Colonic mucosa (tissue), 4 donors: Measurements from ENCODE around the gene CTSD. TPM values are rescaled to one million over a fixed set of nuclear protein-coding genes. Genes with fewer than 3 reads are reported as not detected.

ENCODE experiments used
- DNase-seq: peaks from one replicate; pipeline ENCODE4 v3.0.0-alpha.2; 2020
- H3K27ac ChIP-seq: fragments of 200-600 bp; one replicate; pipeline ENCODE4 v1.8.0; 2021
- H3K27me3 ChIP-seq: fragments of 200-600 bp; one replicate; pipeline ENCODE4 v1.8.0; 2021
- H3K36me3 ChIP-seq: fragments of 200-600 bp; one replicate; pipeline ENCODE4 v1.8.0; 2021
- H3K4me1 ChIP-seq: fragments of 200-600 bp; one replicate; pipeline ENCODE4 v1.8.0; 2021; ENCODE audit warnings: mild to moderate bottlenecking
- H3K4me3 ChIP-seq: fragments of 200-600 bp; one replicate; pipeline ENCODE4 v1.8.0; 2021
- H3K9ac ChIP-seq, 2 donors: one replicate each; pipeline ENCODE4 v1.7.0; 2013; ENCODE audit warnings: control low read depth in 2 of 2, low read depth in 2 of 2, low read length in 2 of 2
- H3K9me3 ChIP-seq: fragments of 200-600 bp; one replicate; pipeline ENCODE4 v1.8.0; 2021
- intact Hi-C: fragments of 100-400 bp; cut with DNase I; formaldehyde crosslinking; loops from one replicate; pipeline ENCODE4 v1.14.1; 2022
- total RNA-seq, 2 donors: library from RNA; stranded (reverse); fragmentation: NEBNext Ultra II Directional in 1 of 2; extraction: Animal tissue kit (Norgen Biotek cat#: 25700) in 1 of 2; gene quantifications; one replicate each; pipeline ENCODE4 v1.2.1, GENCODE V29; 2021
- TF ChIP-seq, protein P1 (sequence below): fragments of 200-600 bp; IDR thresholded peaks from one replicate; pipeline ENCODE4 v1.8.0; 2022; ENCODE audit warnings: antibody characterized with exemption, mild to moderate bottlenecking
- donor health status: healthy.
- donor health status: DM: no; HTN: no; CAD: no.
- donor health status: DM: no; HTN: no; CAD: no.

The CTSD gene
- total RNA-seq, 2 donors from 2014 or later = 633 to 887 TPM

DNA sequence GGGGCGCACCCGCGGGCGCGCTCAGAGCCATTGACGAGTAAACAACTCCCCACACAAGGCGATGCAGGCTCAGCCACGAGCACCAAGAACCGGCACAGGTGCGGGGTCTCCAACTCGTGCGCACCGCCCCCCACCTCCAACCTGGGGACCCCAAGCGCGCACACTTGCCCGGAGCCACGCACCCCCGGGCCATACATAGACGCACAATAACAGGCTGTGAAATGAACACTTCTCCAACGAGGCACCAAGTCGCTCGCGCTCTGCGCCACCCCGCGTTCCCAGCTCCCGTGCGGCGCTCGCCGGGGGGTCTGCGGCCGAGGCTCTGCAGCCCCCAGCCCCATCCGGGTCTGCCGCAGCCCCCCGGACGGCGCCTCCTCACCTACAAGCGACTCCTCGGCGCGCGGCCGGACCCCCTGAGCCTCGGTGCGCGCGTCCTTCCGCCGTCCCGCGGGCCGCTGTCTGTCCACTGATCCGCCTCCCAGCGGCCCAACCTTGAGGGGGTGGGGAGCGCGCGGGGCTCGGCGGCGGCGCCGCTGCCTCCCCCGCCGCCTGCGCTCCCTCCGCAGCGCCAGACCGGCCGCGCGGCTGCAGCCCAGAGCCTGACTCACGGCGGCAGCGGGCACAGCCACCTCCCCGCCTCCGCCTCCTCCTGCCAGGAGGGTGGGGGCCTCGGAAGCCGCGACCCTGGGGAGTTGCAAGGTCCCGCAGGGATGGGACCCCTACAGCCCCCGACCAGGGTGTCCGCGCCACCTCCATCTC, 14.9 kb downstream of the CTSD start:
- DNase-seq = no peak
- no peaks in the 10 kb centered on the region for H3K9me3 ChIP-seq
- peaks cover 14% of the 10 kb centered on the region for H3K27me3 ChIP-seq
- intact Hi-C loops = no loop called here
- H3K27ac ChIP-seq = no peak overlapping the region
- TF ChIP-seq, protein P1, sequence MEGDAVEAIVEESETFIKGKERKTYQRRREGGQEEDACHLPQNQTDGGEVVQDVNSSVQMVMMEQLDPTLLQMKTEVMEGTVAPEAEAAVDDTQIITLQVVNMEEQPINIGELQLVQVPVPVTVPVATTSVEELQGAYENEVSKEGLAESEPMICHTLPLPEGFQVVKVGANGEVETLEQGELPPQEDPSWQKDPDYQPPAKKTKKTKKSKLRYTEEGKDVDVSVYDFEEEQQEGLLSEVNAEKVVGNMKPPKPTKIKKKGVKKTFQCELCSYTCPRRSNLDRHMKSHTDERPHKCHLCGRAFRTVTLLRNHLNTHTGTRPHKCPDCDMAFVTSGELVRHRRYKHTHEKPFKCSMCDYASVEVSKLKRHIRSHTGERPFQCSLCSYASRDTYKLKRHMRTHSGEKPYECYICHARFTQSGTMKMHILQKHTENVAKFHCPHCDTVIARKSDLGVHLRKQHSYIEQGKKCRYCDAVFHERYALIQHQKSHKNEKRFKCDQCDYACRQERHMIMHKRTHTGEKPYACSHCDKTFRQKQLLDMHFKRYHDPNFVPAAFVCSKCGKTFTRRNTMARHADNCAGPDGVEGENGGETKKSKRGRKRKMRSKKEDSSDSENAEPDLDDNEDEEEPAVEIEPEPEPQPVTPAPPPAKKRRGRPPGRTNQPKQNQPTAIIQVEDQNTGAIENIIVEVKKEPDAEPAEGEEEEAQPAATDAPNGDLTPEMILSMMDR = no peak
- peak overlapping the region in 1 of 2 donors; percentile 12 for H3K9ac ChIP-seq
- no peaks in the 10 kb centered on the region for H3K36me3 ChIP-seq
- H3K4me3 ChIP-seq = no peak overlapping the region
- no peaks in the 10 kb centered on the region for H3K4me1 ChIP-seq

DNA sequence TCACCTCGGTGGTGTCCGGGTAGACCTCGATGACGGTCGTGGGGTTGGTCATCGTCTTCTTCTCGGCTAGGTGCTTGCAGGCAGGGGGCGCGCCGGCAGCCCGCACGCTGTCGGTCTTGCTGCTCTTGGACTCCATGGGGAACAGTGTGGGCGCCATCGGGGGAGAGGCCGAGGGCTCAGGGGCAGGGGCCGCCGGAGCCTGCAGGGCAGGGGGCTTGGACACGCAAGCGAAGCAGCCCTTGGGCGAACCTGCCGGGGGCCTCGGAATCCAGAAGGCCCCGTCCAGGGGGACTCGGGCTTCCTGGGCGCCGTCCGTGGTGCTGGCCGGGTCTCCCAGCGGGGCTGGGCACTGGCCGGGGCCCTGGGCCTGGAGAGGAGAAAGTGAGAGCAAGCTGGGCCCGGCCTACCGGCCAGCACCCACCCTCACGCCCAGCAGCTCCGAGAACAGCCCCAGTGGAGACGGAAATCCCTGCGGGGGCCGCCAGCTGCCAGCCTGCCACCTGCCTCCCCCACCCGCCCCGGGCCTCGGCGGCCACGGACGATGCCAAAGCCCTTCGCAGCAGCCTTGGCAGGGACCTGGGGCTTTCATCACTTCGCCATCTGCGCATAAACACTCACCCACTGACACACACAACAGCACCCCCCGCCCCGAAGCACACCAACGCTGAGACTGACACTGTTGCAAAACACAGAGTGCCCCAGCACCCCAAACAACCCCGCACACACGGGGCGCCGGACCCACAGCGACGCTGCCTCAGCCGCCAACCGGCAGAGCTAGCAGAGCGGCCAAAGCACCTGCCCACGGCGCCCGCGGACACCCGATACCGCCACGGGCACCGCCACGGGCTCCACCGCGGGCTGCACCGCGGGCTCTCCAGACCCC, 15.7 kb downstream of the CTSD start:
- Histone ChIP-seq H3K27ac (no peak overlapping the region), H3K9me3 (no peaks in the 10 kb centered on the region), H3K9ac (peak overlapping the region in 1 of 2 donors; percentile 12), H3K4me1 (no peaks in the 10 kb centered on the region), H3K36me3 (no peaks in the 10 kb centered on the region), H3K4me3 (no peak overlapping the region), H3K27me3 (peaks cover 14% of the 10 kb centered on the region)
- TF ChIP-seq, protein P1 = no peak
- intact Hi-C loops = no loop called here
- DNase-seq = no peak

DNA sequence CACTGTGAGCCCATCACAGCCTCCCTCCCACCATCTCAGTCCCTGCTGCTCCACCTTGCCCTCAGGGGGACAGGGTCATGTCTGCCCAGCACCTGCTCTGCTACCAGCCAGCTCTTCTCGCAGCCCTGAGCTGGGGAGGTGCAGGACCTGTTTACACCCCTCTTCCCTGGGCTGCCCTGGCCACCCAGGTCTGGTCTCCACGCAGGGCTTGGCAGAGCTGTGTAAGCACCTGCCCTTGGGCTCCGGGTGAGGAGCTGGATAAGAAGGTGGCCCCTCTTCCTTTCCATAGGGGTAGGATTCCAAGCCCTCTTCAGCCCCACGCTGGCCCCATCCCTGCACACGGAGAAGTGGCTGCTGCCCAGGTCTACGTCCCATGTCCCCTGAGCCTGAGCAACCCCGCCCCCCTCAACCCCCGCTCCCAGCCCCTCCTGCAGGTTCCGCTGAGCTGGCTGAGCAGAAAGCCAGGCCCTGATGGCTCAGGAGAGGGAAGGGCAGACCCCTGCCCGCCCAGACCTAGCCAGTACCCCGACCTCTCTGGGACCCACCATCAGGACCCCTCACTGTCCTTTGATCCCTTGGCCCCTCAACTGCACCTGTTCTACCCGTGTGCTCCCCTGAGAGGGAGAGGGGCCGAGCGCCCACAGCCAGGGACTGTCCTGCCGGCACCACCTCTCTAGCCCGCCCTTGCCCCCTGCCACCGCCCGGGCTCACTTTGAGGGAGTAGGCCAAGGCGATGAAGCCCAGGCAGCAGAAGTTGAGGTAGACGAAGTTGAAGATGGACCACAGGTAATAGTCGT, 16.6 kb downstream of the CTSD start:
- TF ChIP-seq, protein P1 = no peak
- no peak for DNase-seq
- intact Hi-C loops = no loop called here
- Histone ChIP-seq H3K9ac (no peak overlapping the region), H3K27me3 (peaks cover 14% of the 10 kb centered on the region), H3K4me3 (no peak overlapping the region), H3K4me1 (no peaks in the 10 kb centered on the region), H3K27ac (no peak overlapping the region), H3K9me3 (no peaks in the 10 kb centered on the region), H3K36me3 (no peaks in the 10 kb centered on the region)

DNA sequence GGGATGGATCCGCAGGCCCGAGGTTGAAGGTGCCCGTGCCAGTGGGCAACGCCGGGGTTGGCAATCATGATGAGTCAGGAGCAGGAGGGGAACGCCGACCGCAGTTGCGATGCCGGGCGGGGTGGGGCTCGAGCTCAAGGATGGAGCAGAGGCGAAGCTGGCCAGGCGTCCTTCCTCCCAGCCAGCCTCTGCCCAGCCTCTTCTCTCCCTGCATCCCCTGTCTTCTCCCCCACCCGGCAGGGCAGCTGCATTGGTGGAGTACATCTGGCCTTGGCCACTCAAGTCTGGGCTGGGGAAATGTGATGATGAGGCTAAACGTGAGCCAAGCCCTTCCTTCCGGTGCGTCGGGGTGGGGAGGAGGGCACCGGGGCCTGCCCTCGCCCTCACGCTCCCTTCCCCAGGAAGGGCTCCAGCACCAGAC, 17.2 kb downstream of the CTSD start:
- Histone ChIP-seq H3K9ac (no peak overlapping the region), H3K36me3 (no peaks in the 10 kb centered on the region), H3K27ac (no peak overlapping the region), H3K27me3 (peaks cover 14% of the 10 kb centered on the region), H3K9me3 (no peaks in the 10 kb centered on the region), H3K4me3 (no peak overlapping the region), H3K4me1 (no peaks in the 10 kb centered on the region)
- intact Hi-C loops = no loop called here
- DNase-seq = peak; percentile 28
- TF ChIP-seq, protein P1 = no peak

DNA sequence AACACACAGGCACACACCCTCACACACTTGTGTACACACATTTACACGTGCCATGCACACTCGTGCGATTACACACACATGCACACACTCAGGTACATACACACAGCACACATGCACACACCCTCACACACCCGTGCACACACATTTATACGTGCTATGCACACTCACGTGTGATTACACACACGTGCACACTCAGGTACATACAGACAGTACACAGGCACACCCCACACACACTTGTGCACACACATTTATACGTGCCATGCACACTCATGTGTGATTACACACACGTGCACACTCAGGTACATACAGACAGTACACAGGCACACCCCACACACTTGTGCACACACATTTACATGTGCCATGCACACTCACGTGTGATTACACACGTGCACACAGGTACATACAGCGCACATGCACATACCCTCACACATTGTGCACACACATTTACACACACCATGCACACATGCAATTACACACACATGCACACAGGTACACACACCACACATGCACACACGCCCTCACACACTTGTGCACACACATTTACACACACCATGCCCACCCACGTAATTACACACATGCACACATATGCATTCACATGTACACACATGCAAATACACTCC, 17.9 kb downstream of the CTSD start:
- Histone ChIP-seq H3K4me3 (no peak overlapping the region), H3K27ac (no peak overlapping the region)
- TF ChIP-seq, protein P1 = no peak

More for the DNA sequence above, 17.9 kb downstream of the CTSD start:
- Histone ChIP-seq H3K27me3 (peaks cover 14% of the 10 kb centered on the region), H3K9ac (no peak overlapping the region), H3K4me1 (no peaks in the 10 kb centered on the region), H3K36me3 (no peaks in the 10 kb centered on the region), H3K9me3 (no peaks in the 10 kb centered on the region)
- intact Hi-C loops = no loop called here
- no peak for DNase-seq
